ENCODE measurements around the gene DCN.

Gene DCN

GRCh38 chr12:91182636-91183455 lies at the start of gene DCN:
DCN (minus strand) TSS chr12:91182817; CDS start chr12:91178552, 4,265 bp downstream.
- TF ChIP-seq CTCF (conservative IDR thresholded peaks at IDR 0.05) (no peak), ZFX (IDR thresholded peaks at IDR 0.05) (no peak)
- H3K27ac ChIP-seq = no peak within 1 kb of the TSS

GRCh38 chr12:91230841-91231240 lies 48.2 kb upstream of the DCN start:
- no peak overlapping the region for H3K27ac ChIP-seq
- TF ChIP-seq ZFX (IDR thresholded peaks at IDR 0.05) (no peak), CTCF (conservative IDR thresholded peaks at IDR 0.05) (no peak)

GRCh38 chr12:91226951-91227350 lies 44.3 kb upstream of the DCN start:
- no peak overlapping the region for H3K27ac ChIP-seq
- TF ChIP-seq CTCF (conservative IDR thresholded peaks at IDR 0.05) (no peak), ZFX (IDR thresholded peaks at IDR 0.05) (no peak)

GRCh38 chr12:91225316-91225715 lies 42.7 kb upstream of the DCN start:
- TF ChIP-seq CTCF (conservative IDR thresholded peaks at IDR 0.05) = no peak
- no peak for TF ChIP-seq ZFX (IDR thresholded peaks at IDR 0.05)
- no peak overlapping the region for H3K27ac ChIP-seq

GRCh38 chr12:91224401-91224800 lies 41.8 kb upstream of the DCN start:
- H3K27ac ChIP-seq = no peak overlapping the region
- TF ChIP-seq CTCF (conservative IDR thresholded peaks at IDR 0.05) (no peak), ZFX (IDR thresholded peaks at IDR 0.05) (no peak)

- no peak overlapping the region for H3K27ac ChIP-seq
- TF ChIP-seq ZFX (IDR thresholded peaks at IDR 0.05) (no peak), CTCF (conservative IDR thresholded peaks at IDR 0.05) (no peak)
These were observed 40.1 kb upstream of the DCN start for GRCh38 chr12:91222746-91223145.

GRCh38 chr12:91219919-91220318 lies 37.3 kb upstream of the DCN start:
- TF ChIP-seq ZFX (IDR thresholded peaks at IDR 0.05) (no peak), CTCF (conservative IDR thresholded peaks at IDR 0.05) (no peak)
- no peak overlapping the region for H3K27ac ChIP-seq
